ENCODE measurements around the gene SRGAP2C.
"Not testable (repeated sequence)": the region's sequence is repeated elsewhere in the genome, so short reads cannot be mapped to it uniquely, and the experiment has no call there.

SRGAP2C gene

DNA sequence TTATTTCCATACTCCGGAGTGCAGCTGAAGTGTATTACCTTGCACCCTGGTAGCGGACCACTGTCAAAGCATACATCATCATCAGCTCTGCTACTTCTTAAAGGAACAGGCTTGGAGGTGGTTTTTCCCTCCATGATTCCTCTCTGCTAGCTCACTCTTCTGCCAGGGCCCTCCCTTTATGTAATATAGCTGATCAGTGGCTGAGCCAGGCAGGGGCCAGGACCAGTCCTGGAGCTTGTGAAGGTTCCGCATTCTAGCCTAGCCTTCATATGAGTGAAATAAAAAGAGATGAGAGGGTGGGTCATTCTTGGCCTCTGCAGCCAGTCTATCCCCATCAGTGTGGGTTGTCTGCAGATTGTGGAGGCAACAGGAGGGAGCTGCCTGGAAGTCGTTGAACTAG is 200.0 kb downstream of the SRGAP2C start:
- DNase-seq (ENCODE audit: low spot score): not testable (repeated sequence)

GRCh38 chr1:121385162-121385561 is 200.4 kb downstream of the SRGAP2C start:
- DNase-seq (ENCODE audit: low spot score): not testable (repeated sequence)

- not testable (repeated sequence) for DNase-seq (ENCODE audit: low spot score)
These were observed 201.0 kb downstream of the SRGAP2C start for GRCh38 chr1:121385563-121386288.

- DNase-seq (ENCODE audit: low spot score): not testable (repeated sequence)
These were observed 201.7 kb downstream of the SRGAP2C start for GRCh38 chr1:121386319-121386948.

DNA sequence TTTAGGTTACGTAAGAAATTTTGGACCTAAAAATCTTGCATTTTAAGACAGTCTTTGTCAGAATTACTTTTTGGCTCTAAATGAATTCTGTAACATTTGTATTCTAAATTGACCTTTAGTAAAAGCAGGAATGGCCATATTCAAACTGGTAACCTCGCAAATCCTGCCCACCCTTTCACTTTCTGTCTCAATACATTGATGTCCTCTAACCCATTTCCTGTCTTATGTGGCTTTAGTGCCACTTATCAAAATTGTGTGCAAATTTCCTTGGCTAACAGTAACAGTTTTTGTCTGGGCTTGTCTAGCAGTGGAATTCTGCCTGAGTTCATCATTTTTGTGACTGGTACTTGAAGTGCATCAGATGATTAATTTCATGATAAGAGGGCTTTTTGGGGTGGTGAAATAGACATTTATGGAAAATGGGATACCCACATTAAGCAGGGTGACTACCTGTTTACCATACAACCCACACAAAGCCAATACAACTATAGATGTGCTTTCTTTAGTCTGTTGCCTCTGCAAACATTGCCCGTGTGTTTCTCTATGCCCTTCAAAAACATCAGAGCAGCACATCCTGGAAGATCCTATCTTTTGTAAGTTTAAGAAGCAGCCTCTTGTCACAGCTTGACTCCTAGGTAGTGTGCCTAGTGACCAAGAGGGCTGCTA is 205.3 kb downstream of the SRGAP2C start:
- DNase-seq (ENCODE audit: low spot score): not testable (repeated sequence)

DNA sequence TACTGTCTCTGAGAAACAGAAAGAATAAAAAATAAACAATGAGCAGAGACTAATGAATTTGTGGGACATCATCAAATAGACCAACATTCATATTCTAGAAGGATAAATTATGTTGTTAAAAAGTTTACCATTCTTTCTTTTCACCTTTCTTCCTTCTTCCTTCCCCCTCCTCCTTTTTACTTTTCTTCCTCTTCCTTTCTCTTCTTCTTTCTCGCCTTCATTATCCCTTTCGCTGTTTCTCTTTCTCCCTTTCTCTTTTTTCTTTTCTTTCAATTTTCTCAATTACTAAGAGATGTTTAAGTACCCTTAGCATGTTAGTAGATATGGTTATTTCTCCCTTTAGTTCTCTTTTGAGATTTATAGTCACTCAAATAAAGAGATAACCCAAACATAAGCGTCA is 207.4 kb downstream of the SRGAP2C start:
- not testable (repeated sequence) for DNase-seq (ENCODE audit: low spot score)

DNA sequence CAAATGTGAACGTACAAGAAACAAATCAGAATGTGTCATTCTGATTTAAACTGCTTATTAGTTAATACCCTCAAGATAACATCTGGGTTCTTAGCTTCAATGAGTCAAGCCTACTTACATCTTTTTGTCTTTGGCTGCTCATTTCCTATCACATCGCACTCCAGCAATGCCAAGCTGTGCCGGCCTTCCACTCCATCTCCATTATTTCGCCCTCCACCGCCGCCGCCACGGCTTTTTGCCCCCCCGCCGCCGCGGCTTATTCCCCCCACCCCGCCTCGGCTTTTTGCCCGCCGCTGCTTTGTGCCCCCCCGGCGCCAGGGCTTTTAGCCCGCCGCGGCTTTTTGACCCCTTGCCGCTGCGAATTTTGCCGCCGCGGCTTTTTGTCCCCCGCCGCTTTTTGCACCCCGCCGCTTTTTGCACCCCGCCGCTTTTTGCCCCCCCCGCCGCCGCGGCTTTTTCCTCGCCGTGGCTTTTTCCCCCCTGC is 211.0 kb downstream of the SRGAP2C start:
- not testable (repeated sequence) for DNase-seq (ENCODE audit: low spot score)

GRCh38 chr1:121396335-121397081 is 211.7 kb downstream of the SRGAP2C start:
- not testable (repeated sequence) for DNase-seq (ENCODE audit: low spot score)

DNA sequence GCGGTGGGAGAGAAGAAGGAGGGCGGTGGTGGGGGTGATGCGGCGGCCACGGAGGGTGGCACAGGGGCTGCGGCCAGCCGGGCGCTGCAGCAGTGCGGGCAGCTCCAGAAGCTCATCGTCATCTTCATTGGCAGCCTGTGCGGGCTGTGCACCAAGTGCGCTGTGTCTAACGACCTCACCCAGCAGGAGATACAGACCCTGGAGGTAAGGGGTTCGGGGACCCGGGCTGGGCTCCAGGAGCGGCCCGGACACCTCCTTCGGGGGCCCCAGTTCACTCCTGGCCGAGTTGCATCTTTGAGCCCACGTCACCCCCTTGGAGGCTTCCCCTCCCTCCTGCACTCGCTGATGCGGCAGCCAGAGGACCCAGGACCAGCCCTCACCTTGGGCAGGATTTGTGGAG is 212.3 kb downstream of the SRGAP2C start:
- not testable (repeated sequence) for DNase-seq (ENCODE audit: low spot score)

DNA sequence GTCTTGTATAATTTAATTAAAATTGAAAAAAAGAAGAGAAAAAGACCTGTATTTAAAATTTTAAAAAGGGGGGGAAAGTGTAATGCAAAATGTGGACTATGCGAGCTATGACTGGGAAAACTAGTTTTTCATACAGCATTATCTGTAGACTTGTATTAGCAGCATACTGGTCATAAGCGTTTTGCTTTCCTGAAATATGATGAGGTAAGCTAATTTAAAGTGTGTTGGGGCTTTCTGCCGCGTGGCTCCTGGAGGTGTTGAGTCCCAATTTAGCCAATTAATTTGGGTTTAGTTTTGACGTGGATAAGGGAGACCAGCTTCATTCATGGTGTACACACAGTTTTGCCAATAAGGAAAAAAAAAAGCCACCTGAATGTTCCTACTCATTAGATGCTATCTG is 214.4 kb downstream of the SRGAP2C start:
- DNase-seq (ENCODE audit: low spot score): not testable (repeated sequence)

GRCh38 chr1:121400108-121400507 is 215.3 kb downstream of the SRGAP2C start:
- not testable (repeated sequence) for DNase-seq (ENCODE audit: low spot score)

GRCh38 chr1:121400541-121401310 is 216.0 kb downstream of the SRGAP2C start:
- not testable (repeated sequence) for DNase-seq (ENCODE audit: low spot score)

DNA sequence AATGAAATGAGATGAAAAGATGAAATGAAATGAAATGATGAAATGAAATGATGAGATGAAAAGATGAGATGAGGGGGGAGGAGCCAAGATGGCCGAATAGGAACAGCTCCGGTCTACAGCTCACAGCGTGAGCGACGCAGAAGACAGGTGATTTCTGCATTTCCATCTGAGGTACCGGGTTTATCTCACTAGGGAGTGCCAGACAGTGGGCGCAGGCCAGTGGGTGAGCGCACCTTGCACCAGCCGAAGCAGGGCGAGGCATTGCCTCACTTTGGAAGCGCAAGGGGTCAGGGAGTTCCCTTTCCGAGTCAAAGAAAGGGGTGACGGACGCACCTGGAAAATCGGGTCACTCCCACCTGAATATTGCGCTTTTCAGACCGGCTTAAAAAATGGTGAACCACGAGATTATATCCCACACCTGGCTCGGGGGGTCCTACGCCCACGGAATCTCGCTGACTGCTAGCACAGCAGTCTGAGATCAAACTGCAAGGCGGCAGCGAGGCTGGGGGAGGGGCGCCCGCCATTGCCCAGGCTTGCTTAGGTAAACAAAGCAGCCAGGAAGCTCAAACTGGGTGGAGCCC is 216.7 kb downstream of the SRGAP2C start:
- DNase-seq (ENCODE audit: low spot score): not testable (repeated sequence)

DNA sequence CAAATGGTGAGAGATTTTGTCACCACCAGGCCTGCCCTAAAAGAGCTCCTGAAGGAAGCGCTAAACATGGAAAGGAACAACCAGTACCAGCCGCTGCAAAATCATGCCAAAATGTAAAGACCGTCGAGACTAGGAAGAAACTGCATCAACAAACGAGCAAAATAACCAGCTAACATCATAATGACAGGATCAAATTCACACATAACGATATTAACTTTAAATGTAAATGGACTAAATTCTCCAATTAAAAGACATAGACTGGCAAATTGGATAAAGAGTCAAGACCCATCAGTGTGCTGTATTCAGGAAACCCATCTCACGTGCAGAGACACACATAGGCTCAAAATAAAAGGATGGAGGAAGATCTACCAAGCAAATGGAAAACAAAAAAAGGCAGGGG is 218.5 kb downstream of the SRGAP2C start:
- not testable (repeated sequence) for DNase-seq (ENCODE audit: low spot score)

- no peak for DNase-seq (ENCODE audit: low spot score)
These were observed 223.6 kb downstream of the SRGAP2C start for GRCh38 chr1:121408354-121408753.

GRCh38 chr1:121413821-121414220 is 229.0 kb downstream of the SRGAP2C start:
- no peak for DNase-seq (ENCODE audit: low spot score)

DNA sequence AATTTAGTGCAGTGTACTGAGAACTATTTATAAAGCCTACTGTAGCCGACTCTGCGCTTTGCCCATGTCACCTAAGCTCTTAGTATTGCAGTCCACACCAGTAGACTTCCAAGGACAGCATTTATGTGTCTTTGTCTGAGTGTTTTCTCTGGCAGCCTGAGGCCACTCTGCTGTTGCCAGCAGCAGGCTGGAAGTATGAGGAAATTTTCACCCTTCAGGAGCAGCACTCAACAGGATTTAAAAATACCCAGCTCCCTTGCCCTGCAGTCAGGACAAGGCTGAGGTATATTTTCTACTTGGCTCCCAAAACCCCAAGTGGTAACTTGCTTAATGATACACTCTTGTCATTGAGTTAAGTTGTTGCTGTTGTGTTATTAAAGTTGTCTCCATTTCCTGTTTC is 230.1 kb downstream of the SRGAP2C start:
- no peak for DNase-seq (ENCODE audit: low spot score)

DNA sequence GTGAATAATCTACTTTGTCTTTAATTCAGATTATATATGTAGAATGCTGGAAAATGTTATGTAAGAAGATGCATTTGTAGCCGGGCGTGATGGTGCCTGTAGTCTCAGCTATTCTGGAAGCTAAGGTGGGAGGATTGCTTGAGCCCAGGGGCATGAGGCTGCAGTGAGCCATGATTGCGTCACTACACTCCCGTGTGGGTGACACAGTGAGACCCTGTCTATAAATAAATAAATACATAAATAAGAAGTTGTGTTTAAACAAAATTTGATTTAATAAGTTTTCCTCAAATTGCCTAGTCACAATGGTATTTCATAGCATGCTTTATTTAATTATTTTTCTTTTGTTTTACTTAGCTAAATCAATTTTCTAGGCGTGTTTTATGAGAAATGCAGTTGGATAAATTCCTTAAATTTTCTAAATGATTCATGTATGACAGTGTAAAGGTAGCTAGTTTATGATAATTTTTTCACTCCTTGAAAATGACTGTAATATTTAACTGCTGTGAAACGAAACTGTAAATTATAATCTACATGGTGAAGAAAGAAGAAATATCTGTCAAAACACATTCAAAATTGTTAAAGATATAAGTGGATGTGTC is 232.6 kb downstream of the SRGAP2C start:
- DNase-seq (ENCODE audit: low spot score): no peak

DNA sequence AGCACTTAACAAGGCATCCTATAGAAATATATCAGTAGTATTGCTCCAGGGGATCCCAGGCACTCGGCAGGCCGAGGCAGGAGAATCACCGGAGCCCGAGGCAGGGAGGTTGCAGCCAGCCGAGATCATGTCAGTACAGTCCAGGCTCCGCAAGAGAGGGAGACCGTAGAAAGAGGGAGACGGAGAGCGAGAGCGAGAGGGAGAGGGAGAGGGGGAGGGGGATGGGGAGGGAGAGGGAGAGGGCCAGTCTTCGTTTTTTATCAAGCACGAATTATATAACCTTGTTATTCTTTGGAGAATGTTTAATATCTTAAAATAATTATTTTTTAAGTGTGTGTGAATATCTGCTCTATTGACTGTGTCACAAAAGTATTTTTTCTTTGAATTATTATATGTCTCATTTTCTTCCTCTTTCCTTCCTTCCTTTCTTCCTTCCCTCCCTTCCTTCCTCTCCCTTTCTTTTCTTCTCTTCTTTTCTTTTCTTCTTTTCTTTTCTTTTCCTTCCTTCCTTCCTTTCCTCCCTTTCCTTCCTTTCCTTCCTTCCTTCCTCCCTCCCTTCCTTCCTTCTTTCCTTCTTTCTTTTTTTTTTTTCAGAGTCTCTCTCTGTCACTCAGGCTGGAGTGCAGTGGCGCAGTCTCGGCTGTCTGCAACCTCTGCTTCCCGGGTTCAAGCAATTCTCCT is 233.7 kb downstream of the SRGAP2C start:
- DNase-seq (ENCODE audit: low spot score): no peak

GRCh38 chr1:121419050-121419615 is 234.4 kb downstream of the SRGAP2C start:
- DNase-seq (ENCODE audit: low spot score): not testable (repeated sequence)
